ENCODE results near the gene DDAH2.

Gene DDAH2

GRCh38 chr6:31730631-31731086 lies 1.6 kb upstream of the DDAH2 start:
- no peak for DNase-seq

GRCh38 chr6:31729979-31730630 lies 1.0 kb upstream of the DDAH2 start:
- DNase-seq, result peak; percentile 53

- no peak for DNase-seq
Measured at GRCh38 chr6:31729515-31729978, 448 bp upstream of the DDAH2 start.

GRCh38 chr6:31727717-31728671 lies 1.1 kb downstream of the DDAH2 start:
- DNase-seq, result no peak

- no peak for DNase-seq
Measured at GRCh38 chr6:31727034-31727716, 1.9 kb downstream of the DDAH2 start.

- DNase-seq, result no peak
Measured at GRCh38 chr6:31725502-31726350, 3.4 kb downstream of the DDAH2 start.

- DNase-seq, result no peak
Measured at GRCh38 chr6:31723980-31724691, 5.0 kb downstream of the DDAH2 start.

GRCh38 chr6:31723245-31723979 lies 5.7 kb downstream of the DDAH2 start, which contains the start of gene MPIG6B:
TSS of gene MPIG6B (plus strand) at chr6:31723373. CDS start at chr6:31723384, 11 bp downstream.
- DNase-seq, result no peak

- no peak for DNase-seq
Measured at GRCh38 chr6:31722173-31722572, 6.9 kb downstream of the DDAH2 start.

- DNase-seq, result no peak
Measured at GRCh38 chr6:31721351-31722020, 7.6 kb downstream of the DDAH2 start, which contains the start of gene LY6G6C. TSS of gene LY6G6C (minus strand) at chr6:31721746. CDS start at chr6:31721679, 67 bp downstream.

GRCh38 chr6:31720196-31720770 lies 8.8 kb downstream of the DDAH2 start:
- no peak for DNase-seq

GRCh38 chr6:31719001-31719400 lies 10.1 kb downstream of the DDAH2 start:
- DNase-seq, result no peak

GRCh38 chr6:31718265-31718664 lies 10.8 kb downstream of the DDAH2 start:
- no peak for DNase-seq

- no peak for DNase-seq
Measured at GRCh38 chr6:31717499-31718222, 11.4 kb downstream of the DDAH2 start.

- DNase-seq, result no peak
Measured at GRCh38 chr6:31715022-31715958, 13.8 kb downstream of the DDAH2 start, which contains the start of gene LY6G6D. TSS of gene LY6G6D (plus strand) at chr6:31715348. CDS start at chr6:31715356, 8 bp downstream.

- no peak for DNase-seq
Measured at GRCh38 chr6:31713991-31714684, 15.0 kb downstream of the DDAH2 start.

GRCh38 chr6:31713465-31713864 lies 15.6 kb downstream of the DDAH2 start:
- no peak for DNase-seq

Measured in activated gamma-delta T cell (primary cell).